Stimulated activated CD8-positive, alpha-beta memory T cell treated with anti-CD3 and anti-CD28 coated beads, Interleukin-4, amount 100 ng/mL, for 4 hours (primary cell): ENCODE measurements around the gene PTTG2.
"Not testable (repeated sequence)": the region's sequence is repeated elsewhere in the genome, so short reads cannot be mapped to it uniquely, and the experiment has no call there.

Experiments used
- DNase-seq, 2 donors: peaks; one replicate each; pipeline ENCODE4 v3.0.0-alpha.2; 2020; ENCODE audit warnings: low read depth in 2 of 2, low spot score in 1 of 2

The PTTG2 gene

DNA sequence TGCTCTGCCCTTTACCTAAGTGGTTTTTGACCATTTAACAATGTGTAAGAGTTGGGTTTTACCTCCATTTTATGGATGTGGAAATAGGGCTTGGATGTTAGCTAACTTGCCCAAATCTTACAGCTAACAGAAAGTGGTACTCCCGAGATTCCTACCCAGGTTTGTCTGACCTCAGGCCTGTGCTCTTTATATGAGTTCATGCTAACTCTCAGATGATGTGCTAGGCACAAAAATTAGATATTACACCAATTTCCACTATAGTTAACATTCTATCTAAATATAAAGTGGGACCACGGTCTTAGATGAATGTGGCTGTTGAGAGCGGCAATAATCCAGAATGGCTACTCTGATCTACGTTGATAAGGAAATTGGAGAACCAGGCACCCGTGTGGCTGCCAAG lies at the start of gene PTTG2:
Gene PTTG2 (plus strand): TSS at position 301 of the 400 bp plus-strand sequence. CDS start 37 bp downstream, at position 338.
- no peak for DNase-seq

- no peak for DNase-seq
These were observed 45.7 kb upstream of the PTTG2 start for GRCh38 chr4:37914539-37914938.

DNA sequence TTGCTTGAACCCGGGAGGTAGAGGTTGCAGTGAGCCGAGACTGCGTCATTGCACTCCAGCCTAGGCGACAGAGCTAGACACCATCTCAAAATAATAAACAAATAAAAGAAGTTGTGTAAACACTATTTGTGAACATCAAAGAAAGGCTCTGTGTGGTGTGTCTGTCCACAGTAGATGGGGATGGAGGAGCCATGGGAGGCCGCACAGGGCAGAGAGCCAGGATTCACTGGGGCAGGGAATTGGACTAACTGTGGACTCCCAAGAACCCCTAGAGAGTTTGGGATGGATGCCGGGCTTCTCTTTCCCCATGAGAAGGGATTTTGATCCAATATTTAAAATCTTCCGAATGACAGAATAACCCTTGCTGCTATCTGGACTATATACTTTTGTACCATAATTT lies 42.8 kb upstream of the PTTG2 start:
- DNase-seq = no peak

DNA sequence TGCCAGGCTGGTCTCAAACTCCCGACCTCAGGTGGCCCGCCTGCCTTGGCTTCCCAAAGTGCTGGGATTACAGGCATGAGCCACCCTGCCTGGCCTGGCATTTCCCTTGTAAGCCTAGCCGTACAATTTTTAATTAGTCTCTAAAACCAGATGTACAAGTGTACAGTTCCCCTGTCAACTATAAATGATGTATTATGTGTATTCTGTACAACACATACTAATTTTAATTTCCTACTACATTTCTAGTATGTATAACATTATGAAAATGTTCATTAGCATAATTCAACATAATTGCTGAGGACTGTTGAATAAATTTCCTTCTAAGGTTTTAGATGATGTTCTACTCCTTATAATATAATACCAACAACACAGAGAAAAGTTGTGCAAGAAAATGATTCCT lies 41.5 kb upstream of the PTTG2 start:
- DNase-seq = no peak

DNA sequence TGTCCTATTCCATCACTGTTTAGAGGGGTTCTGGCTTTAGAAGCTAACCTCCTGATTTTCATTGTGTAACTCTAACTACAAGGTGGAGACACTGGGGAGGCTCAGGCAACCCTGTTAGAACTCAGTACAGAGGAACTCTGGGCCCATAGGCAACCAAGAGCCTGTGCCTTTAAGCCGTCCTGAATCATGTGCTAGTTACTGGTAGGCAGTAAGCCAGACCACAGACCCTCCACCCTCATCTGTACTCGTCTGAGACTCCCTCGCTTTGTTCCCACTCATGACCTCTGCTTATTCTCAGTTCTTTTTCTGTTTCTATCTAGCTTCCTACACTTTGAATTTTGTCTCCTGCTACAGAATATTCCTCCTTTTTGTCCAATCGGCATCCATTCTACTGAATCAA lies 37.9 kb upstream of the PTTG2 start:
- DNase-seq = no peak

DNA sequence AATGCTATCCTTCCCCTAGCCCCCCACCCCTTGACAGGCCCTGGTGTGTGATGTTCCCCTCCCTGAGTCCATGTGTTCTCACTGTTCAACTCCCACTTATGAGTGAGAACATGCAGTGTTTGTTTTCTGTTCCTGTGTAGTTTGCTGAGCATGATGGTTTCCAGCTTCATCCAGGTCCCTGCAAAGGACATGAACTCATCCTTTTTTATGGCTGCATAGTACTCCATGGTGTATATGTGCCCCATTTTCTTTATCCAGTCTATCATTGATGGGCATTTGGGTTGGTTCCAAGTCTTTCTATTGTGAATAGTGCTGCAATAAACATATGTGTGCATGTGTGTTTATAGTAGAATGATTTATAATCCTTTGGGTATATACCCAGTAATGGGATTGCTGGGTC lies 37.1 kb upstream of the PTTG2 start:
- DNase-seq = not testable (repeated sequence)

GRCh38 chr4:37924946-37925345 lies 35.3 kb upstream of the PTTG2 start:
- no peak for DNase-seq

DNA sequence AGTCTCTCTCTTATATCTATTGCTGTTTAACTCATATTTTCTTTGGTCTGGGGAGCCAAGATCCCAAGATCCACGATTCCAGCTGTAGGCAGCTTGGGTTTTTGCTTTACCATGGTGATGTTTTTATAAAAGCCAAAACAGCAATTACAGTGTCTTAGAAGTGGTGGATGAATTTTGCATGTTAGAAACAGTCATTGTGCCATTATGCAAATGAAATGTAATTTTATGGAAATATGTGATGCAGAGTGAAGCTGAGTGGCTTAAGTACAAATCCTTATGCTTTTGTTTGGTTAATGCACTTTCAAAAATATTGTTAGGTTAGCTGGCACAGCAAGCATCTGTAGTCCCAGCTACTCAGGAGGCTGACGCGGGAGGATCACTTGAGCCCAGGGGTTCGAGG lies 32.8 kb upstream of the PTTG2 start:
- DNase-seq = no peak

DNA sequence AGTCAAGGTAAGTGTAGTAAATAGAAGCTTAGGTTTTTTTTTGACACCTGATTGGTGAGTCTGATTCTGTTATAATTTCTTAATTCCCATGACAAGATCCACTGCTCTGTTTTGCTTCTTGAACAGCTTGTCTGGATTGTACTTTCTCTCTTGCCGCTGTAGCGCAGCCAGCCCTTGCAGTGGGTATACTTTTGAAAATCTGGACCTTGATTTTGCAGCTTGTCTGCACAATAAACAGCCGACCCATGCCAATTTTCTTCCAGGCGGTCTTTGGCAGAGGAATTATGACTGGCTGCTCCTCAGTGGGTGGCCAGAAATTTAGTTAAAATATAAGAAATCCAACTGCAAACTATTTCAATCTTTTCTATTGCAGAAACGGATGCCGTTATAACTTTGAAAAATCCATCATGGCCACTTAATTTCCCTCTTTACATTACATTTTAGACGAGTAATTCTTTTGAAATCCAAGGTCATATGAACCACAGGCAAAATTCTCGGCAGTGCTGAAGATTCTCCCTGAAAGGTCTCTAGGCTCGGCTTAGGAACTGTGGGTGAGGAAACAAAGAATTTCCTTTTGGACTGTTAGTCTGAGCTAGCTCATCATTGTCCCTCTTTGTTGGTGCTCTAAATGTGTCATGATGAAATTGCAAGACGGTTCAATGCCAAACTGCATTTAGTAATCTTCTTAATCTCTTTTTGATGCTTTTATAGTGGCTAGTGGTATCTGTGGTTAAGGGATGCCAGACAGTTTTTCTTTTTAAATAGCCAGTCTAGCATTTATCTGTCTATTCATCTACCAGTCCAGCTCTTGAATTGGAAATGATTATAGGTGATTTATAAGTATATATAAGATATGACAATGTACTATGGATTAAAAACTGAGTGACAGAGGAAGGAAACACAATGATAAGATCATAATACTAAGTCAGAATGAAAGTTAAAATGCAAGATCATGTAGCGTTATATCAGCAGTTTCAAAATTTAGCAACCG lies 31.5 kb upstream of the PTTG2 start:
- DNase-seq = no peak

GRCh38 chr4:37934096-37934495 lies 26.1 kb upstream of the PTTG2 start:
- no peak for DNase-seq

- DNase-seq = no peak
These were observed 25.6 kb upstream of the PTTG2 start for GRCh38 chr4:37934609-37935008.

GRCh38 chr4:37935026-37935425 lies 25.2 kb upstream of the PTTG2 start:
- DNase-seq = no peak

DNA sequence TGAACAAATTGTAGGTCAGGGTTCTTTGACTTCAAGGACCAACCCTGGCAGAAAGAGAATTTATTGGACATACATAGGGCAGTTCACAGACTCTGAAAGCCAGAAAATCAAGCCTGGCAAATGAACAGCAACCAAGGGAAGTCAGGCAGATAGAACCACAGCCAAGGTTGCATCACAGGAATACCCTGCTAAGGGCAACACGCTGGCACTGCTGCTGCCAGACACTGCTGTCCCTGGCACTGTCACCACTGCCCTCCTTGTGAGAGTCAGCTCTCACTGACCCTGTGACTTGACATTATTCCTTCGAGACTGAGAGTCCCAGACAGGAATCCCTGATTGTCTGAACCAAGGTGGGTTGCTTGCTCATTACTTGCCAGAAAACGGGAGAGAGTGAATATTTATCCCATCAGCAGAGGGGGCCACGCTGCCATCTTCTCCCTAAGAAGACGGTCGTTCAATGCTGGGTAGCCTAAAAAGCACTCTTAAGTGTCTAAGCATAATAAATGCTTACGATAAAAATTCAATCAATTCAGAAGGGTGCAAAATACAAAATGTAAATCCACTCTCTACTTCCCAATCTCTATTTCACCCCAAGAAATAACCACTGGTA lies 23.2 kb upstream of the PTTG2 start:
- DNase-seq = no peak

DNA sequence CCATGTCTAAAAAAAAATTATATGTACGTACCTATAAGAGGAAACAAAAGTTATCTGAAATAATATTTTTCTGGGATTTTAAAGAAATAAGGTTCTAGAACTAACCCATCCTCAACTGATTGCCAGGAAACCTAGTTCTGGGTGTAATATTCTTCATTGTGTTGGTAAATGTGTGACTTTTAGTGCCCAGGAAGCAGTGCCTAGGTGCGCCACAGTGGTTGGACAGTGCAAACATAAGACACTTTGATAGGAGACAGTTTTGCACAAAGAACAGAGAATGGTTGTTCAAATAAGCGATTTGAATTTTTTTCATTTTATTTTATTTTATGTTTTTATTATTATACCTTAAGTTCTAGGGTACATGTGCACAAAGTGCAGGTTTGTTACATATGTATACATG lies 22.0 kb upstream of the PTTG2 start:
- no peak for DNase-seq

- DNase-seq = no peak
These were observed 13.6 kb upstream of the PTTG2 start for GRCh38 chr4:37946503-37947179.

GRCh38 chr4:37948542-37948941 lies 11.7 kb upstream of the PTTG2 start:
- no peak for DNase-seq

GRCh38 chr4:37949636-37950426 lies 10.4 kb upstream of the PTTG2 start:
- DNase-seq = no peak

- DNase-seq = no peak
These were observed 8.5 kb upstream of the PTTG2 start for GRCh38 chr4:37951461-37952352.

DNA sequence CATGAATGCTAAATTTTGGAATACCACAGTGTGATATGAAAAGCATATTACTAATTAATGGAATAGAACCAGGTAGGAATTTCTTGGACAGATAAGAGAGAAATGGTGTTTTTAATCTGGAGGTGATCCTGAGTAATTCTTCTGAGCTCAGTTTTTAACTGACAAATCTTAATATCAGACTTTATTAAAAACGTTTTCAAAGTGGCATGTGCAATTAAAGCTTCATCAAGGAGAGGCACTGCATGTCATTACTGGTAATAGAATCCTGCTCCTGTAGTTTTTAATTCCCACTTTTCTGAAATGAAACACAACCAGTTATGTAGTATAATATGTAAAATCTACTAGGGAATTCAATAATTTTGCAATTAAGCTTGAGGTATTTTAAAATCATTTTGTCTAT lies 7.0 kb upstream of the PTTG2 start:
- DNase-seq = no peak

- DNase-seq = no peak
These were observed 6.4 kb upstream of the PTTG2 start for GRCh38 chr4:37953620-37954293.
